HTERT RPE-1 (cell line): Measurements from ENCODE around the gene KCNK15.

Experiments used
- in situ Hi-C: fragments of 300-500 bp; cut with MboI; formaldehyde crosslinking; loops from 4 replicates; pipeline ENCODE4 v1.14.3; 2020; ENCODE audit warnings: low sequenced_read_pairs

Gene KCNK15

DNA sequence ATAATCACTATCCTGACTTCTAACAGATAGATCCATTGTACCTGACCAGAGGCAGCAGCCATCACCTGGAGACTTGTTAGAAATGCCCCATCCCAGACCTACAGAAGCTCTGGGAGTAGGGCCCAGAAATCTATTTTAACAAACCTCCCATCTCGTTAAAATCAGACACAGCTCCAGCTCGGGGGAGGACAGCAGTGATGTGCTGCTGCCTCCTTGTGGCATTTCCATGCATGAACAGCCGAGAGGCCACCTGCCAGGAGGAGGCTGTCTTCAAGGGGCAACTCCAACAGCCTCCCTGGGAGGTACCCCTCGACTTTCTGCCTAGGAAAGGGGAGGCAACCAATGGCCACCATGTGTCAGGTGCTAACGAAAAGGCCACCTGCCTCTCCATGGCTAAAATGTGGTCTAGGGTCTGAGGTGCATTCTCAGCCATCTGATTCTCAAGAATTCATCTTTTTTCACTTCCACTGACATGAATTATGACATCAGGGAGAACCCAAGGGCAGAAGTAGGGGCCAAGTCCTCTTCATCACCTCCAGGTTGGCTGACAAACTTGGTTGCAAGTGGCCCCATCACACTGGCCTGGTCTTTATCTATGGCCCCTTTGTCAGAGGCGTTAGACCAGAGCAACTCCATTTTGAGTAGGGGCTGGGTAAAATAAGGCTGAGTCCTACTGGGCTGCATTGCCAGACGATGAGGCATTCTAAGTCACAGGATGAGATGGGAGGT lies 12.2 kb upstream of the KCNK15 start:
- in situ Hi-C loops, result no loop called here

DNA sequence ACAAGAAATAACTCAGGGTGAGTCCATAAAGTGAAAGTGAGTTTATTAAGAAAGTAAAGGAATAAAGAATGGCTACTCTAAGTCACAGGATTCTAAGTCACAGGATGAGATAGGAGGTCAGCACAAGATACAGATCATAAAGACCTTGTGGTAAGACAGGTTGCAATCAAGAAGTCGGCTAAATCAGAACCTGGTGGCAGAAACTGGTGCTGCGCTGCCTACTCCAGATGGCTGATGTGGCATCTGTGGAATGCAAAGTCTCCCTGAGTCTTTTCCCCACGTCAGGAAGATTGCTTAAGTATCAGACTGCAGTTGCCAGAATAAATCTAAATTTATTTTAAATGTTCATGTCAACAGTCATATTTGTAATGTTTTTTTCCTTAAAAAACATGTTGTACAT lies 10.7 kb upstream of the KCNK15 start:
- in situ Hi-C loops, result no loop called here

DNA sequence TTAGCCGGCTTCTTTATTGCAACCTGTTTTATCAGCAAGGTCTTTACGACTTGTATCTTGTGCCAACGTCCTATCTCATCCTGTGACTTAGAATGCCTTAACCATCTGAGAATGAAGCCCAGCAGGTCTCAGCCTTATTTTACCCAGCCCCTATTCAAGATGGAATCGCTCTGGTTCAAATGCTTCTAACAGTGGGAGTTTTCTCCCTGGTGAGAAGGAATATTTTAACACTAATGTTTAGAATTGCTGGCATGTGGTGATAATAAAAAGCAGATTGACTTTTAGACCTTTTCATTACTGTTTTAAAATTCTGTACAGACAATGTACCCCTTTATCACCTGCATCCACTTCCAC lies 9.9 kb upstream of the KCNK15 start:
- in situ Hi-C loops, result no loop called here

DNA sequence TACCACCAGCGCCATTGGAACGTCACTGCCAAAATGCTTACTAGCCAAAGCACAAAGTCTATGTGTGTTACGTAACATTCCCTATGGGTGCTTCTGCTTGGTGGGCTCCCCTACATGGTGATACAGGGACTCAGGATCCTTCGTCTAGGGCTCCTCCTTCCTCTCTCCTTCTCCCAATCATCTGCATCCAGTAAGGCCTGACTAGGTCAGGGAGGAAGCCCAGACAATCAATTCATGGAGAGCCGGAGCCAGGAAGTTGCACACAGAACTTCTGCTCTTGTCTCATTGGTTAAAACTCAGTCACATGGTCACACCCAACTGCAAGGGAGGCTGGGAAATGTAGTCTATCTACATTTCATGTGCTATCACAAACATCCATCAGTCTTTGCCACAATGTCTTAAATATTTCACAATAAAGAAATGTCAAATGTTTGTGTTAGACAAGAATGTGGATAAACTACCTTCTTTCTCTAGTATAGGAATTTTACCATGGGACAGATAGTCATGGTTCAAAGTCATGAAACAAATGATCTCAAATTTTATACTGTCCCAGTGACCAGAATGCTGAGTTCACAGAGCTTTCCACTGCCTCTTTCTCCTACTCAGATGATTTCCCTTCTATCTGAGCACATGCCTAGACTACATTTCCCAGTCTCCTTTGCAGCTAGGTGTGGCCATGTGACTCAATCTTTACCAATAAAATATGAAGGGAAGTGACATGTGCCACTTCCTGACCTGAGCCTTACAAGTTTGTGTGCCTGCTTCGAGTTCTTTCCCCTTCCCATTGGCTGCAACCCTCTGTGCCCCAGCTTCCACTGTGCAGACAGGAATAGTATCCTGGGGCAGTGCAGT lies 9.3 kb upstream of the KCNK15 start:
- in situ Hi-C loops, result no loop called here

DNA sequence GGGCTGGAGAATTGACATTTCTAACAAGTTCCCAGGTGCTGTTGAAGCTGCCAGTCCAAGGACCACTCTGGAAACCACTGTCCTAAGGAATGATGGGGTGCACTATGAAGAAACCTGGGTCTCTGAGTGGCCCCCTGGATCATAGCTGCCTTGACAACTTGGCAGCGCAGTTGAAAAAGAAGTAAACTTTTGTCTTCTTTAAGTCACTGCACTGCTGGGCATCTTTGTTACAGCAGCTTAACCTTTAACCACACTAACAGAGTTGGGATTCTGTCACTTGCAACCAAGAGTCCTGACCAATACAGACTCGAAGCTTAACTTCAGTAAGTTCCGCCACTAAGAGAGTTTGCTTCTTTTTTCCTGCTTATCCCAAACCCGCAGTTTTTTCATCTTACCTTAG lies 8.5 kb upstream of the KCNK15 start:
- in situ Hi-C loops, result no loop called here

DNA sequence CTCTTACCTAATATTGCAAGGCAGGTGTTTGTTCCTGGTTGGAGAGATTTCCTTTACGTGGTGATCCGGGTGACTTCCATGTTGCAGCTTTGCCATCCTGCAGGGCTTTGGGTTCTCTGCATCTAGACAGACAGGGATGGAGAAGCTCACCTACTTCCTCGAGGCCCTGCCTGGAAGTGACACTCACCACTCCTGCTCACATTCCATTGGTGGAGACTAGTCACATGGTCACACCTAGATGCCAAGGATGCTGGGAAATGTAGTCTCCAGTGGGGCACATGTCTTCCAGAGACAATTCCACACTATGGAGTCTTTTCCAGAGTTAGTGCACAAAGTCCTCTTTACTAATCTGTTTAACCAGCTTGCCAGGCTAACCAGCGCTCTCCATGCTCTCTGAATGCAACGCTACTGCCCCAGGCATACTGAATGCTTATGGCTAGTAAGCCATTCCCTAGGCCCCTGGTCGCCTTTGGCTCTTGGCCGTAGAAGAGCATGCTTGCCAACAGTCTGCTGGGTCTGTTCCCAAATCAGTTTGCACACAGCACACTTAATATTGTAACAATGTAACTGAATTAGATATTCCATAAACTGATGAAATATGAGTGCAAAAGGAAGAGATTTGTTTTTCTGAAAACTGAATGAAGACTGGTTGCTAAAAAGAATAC lies 6.7 kb upstream of the KCNK15 start:
- in situ Hi-C loops, result no loop called here

DNA sequence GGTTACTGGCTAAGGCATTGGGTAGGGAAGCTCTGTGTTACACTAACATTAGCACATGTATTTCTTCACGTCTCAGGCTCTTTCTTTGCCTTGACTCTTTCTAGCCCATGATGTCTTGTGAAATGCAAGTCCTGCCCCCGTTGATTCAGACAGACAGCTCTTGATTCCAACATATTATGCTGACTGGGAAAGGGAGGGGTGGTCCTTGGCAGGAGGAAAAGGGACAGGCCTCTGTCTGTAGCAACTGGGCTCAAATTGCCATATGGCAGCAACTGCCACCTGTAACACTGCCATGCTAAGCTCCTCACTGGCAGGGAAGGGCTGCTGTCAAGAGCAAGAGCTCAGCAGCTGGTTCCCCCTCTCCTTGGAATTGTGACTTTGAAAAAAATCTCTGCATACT lies 5.7 kb upstream of the KCNK15 start:
- in situ Hi-C loops, result no loop called here

DNA sequence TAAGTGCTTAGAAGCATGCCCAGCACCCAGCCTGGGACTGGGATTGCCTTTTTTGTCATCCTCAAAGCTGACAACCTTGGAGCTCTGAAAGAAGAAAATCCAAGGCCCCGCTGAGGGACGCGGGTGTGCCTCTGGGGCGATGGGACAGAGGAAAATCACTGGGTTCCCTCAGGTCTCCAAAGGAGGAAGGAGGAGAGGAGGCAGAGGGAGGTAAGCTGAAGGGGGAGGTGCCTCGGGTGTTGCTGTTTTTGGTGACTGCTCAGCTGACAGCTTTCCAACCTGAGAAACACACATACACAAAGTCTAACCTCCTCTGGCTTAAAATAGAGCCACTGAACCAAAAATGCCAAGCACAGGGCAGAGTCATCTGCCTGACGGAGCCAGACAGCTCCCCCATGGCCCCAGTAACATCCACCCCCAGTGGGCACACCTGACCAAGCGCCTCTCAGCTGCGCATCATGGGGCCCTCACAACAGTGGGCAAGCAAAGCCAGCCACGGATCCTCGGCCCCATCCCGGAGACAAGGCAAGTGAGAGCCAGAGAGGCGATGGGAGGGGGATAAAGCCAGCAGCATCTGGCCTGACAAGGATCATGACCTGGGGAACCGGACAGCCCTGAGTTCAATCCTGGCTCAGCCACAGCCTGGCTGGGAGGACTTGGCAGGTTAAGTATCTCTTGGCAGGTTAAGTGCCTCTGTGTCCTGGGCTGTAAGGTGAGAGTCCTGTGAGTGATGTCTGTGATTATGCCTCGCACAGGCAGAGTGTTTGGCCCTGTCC lies 3.2 kb upstream of the KCNK15 start:
- in situ Hi-C loops, result no loop called here

DNA sequence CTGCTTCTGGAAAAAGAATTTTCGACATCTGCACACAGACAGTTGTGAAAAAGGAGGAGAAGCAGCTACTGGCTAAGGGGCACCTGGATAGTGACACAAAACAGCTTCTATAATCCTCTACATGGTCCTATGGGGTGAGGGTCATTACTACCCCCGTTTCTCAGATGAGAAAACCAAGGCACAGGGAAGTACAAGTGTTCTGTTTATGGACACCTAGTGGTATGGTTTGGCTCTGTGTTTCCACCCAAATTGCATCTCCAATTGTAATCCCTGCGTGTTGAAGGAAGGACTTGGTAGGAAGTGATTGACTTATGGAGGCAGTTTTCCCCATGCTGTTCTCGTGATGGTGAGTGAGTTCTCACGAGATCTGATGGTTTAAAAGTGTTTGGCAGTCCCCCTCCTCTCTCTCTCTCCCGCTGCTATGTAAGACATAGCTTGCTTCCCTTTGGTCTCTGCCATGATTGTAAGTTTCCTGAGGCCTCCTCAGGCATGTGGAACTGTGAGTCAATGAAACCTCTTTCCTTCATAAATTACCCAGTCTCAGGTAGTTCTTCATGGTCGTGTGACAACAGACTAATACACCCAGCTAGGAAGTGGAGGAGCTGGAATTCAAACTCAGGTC lies 2.5 kb upstream of the KCNK15 start:
- in situ Hi-C loops, result no loop called here

DNA sequence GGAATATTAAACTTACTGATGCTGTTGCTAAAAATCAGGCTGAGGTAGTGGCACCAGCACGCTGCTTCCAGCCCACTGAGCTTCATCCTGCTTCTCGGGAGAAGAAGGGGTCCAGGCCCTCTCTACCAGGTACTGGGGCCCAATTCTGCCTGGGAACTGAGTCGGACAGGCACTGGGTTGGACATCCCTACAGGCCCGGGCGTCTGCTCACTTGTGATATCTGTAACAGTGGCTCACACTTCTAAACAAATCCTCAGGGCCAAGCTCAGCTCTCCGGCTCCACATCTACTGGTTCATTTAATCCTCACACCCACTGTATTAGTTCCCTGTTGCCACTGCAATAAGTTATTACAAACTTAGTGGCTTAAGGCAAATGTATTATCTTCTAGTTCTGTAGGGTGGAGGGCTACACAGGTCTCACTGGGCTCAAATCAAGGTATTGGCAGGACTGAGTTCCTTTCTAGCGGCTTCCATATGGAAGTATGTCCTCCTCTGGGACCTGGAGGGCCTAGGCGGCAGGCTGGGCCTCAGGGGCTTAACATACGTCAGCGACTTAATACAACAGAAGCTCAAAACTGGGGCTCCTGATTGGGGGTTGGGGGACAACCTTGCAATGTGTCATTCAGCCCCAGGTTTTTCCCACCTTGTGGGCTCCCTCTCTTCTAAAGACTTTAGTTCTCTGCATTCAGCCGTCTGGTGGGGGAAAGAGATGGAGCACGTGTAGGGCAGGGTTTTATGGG lies 1.6 kb upstream of the KCNK15 start:
- in situ Hi-C loops, result no loop called here

DNA sequence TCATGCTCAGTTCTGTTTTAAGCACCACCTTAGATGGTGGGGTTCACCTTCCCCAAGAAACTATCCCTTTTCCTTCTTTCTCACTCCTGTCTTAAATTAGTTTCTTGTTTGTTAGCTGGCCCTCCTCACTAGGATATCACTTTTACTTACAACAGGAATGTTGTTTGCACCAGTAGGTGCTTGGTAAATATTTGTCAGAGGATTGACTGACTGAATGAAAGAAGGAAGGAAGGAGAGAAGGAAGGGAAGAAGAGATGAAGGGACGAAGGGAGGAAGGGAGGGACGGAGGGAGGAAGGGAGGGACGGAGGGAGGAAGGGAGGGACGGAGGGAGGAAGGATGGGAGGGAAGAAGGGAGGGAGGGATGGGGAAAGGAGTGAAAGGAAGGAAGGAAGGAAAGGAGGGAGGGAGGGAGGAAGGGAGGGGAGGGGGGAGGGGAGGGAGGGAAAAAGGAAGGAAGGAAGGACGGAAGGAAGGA lies 505 bp upstream of the KCNK15 start:
- in situ Hi-C loops, result no loop called here

DNA sequence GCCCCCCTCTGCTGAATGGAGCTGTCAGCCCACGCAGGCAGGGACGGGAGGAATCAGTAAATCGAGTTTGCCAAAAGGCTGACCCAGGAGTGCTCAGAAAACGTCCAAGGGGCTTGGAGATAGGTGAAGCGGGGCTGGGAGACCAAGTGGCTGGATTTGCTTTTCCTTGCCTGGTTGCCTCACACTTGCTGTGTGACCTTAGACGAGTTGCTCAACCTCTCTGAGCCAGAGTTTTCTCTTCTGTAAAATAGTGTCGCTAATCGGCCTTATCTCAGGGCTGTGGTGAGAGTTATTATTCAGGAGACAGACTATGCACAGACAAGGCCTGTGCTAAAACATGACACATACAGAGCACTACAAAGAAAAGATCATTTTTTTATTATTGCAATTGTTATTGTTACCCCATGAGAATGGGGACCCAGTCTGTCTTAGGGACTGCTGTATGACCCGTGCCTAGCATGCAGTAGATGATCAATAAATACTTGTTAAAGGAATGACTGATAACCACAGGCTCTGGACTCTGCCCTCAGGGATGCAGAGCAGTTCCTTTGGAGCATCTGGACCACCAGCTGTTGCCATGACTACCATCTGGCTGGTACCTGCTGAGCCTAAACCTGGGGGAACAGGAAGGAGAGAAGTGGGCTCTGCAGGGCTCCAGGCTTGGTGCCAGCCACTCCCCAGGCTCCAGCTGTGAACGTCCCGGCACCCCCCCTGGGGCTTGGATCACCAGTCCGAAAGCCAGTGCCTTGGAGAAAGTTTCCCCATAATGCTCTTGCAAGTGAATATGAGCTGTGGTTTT lies 901 bp downstream of the KCNK15 start:
- in situ Hi-C loops, result no loop called here

DNA sequence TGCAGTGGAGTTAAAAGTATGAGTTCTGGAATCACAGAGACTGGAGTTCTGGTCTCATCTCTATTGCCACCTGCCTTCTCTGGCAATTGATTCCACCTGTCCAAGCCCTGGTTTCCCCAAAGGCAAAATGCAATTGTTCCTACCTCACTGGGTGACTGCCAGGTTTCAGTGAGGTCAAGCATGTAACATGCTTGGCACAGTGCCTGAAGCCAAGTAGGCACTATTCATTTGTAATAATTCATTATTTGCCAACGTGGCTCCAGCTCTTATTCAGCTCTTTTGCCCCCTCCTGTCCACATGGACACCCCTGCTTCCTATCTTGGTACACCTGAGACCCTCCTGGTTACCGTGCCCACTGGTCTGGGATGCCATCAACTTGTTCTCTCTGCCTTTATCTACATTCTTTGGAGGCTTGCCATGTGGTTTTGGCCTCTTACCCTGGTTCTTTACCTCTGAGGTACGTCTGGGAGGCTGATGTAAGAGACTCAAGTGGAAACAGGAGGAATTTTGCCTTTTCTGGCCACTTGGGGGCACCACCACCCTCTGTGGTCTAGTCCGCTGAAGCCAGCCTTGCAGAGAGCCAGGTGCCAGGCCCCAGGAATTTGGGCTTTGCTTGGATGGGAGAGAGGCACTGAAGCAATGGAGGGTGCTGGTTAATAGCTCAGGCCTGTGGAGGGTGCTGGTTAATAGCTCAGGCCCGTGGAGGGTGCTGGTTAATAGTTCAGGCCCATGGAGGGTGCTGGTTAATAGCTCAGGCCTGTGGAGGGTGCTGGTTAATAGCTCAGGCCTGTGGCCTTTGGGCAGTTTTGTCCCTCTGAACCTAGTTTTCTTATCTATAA lies 1.7 kb downstream of the KCNK15 start:
- in situ Hi-C loops, result no loop called here

DNA sequence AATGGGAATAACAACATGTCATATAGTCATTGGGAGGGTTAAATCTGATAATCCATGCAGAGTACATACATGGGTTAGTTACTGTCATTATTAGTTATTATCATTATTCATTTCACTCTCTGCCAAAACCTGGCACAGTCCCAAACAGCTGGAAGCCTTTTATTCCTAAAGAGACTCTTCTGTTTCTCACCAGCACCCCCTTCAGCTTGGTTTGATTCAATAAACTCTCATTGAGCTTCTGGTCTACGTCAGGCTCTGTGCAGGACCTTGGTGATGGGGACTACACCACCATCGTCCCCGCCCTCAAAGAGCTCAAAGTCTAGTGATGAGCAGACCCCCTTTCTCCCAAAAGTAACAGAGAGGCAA lies 2.3 kb downstream of the KCNK15 start:
- in situ Hi-C loops, result no loop called here

DNA sequence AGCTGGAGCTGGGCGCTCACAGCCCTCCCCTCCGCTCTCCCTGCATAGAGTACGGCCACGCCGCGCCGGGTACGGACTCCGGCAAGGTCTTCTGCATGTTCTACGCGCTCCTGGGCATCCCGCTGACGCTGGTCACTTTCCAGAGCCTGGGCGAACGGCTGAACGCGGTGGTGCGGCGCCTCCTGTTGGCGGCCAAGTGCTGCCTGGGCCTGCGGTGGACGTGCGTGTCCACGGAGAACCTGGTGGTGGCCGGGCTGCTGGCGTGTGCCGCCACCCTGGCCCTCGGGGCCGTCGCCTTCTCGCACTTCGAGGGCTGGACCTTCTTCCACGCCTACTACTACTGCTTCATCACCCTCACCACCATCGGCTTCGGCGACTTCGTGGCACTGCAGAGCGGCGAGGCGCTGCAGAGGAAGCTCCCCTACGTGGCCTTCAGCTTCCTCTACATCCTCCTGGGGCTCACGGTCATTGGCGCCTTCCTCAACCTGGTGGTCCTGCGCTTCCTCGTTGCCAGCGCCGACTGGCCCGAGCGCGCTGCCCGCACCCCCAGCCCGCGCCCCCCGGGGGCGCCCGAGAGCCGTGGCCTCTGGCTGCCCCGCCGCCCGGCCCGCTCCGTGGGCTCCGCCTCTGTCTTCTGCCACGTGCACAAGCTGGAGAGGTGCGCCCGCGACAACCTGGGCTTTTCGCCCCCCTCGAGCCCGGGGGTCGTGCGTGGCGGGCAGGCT lies 4.6 kb downstream of the KCNK15 start:
- in situ Hi-C loops, result no loop called here

DNA sequence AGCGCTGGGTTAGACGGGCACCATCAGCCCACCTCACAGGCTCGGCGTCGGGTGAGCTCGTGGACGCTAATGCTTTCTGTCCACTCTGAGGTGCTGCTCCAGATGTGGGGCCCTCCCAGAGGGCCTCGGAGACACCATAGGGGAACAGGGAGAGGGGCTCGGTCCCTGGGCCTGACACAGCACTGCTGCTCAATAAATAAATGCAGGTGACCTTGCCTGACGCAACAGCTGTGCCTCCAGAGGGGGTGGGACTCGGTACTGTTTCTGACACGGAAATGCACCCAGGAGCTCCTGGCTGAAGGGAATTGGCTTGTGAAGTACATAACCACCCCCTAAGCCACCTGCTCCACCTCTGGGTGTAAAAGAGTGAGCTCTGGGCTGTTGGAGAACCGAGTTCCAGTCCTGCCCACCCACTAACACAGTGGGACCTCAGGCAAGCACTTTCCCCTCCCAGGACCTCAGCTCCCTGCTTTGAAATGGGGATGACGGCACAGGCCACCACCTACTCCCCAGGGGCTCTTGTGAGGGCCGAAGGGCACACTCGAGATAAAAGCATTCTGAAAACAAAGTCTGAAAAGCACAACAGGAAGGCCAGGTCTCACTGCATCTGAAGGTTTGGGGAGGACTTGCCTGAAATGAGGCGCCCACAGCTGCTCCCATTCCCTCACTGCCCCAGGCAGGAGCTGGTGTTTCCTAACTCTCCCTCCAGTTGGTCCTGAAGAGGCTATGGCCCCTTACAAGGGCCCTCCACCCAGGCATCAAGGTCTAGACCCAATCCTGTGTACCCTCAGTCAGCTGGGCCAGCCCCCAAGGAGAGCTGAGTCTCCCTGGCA lies 6.7 kb downstream of the KCNK15 start:
- in situ Hi-C loops, result no loop called here

DNA sequence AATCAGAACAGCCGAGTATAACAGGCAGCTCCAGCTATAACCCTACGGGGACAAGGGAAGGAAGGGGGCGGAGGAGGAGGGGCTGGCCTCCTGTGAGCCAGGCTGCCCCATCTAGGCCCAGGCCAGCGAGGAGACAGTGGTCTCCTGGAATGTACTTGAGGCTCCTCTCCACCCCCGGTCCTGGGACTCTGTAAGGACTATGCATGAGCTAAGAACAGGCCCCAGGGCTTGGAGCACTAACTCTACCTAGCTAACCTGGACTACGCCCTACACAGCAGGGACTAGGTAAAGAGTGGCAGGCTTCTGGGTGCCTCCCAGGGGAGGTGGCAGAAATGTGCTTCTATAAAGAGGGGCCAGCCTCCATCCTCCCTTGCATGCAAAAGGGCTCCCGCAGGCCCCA lies 8.9 kb downstream of the KCNK15 start:
- in situ Hi-C loops, result no loop called here
